Liver (tissue), 9 donors: ENCODE results near the gene NKD2. TPM values are rescaled to one million over a fixed set of nuclear protein-coding genes. Genes with fewer than 3 reads are reported as not detected.

Experiments used
- DNase-seq: peaks from one replicate; pipeline ENCODE4 v3.0.0-alpha.2; 2017; ENCODE audit warnings: low spot score
- H3K27ac ChIP-seq, 2 donors: one replicate each; pipeline ENCODE4 v1.7.0; 2013; ENCODE audit warnings: inconsistent platforms in 2 of 2, low read length in 2 of 2, control low read depth in 1 of 2, low read depth in 1 of 2, mild to moderate bottlenecking in 1 of 2
- H3K27me3 ChIP-seq, 4 donors: one replicate each; pipeline versions ENCODE4 v1.6.1 to v1.7.0; 2013; ENCODE audit warnings: low read length in 3 of 4, inconsistent platforms in 1 of 4, mild to moderate bottlenecking in 1 of 4, moderate library complexity in 1 of 4; ENCODE audit not compliant: control insufficient read depth in 4 of 4, insufficient read depth in 4 of 4
- H3K36me3 ChIP-seq, 4 donors: one replicate each; pipeline versions ENCODE4 v1.6.1 to v1.7.0; 2013; ENCODE audit warnings: low read length in 3 of 4, mild to moderate bottlenecking in 3 of 4, low read depth in 1 of 4, moderate library complexity in 1 of 4; ENCODE audit not compliant: control insufficient read depth in 4 of 4, insufficient read depth in 3 of 4
- H3K4me1 ChIP-seq, 4 donors: one replicate each; pipeline versions ENCODE4 v1.6.1 to v1.7.0; 2013; ENCODE audit warnings: low read length in 3 of 4, mild to moderate bottlenecking in 3 of 4, moderate library complexity in 1 of 4; ENCODE audit not compliant: control insufficient read depth in 4 of 4, insufficient read depth in 4 of 4
- H3K4me3 ChIP-seq, 3 donors: one replicate each; pipeline versions ENCODE4 v1.6.1 to v1.7.0; 2013; ENCODE audit warnings: low read length in 3 of 3, control low read depth in 1 of 3, low read depth in 1 of 3, mild to moderate bottlenecking in 1 of 3
- H3K9ac ChIP-seq, 2 donors: one replicate each; pipeline ENCODE4 v1.7.0; 2013; ENCODE audit warnings: low read length in 2 of 2, mild to moderate bottlenecking in 2 of 2, moderate library complexity in 2 of 2, control low read depth in 1 of 2, low read depth in 1 of 2
- H3K9me3 ChIP-seq, 4 donors: one replicate each; pipeline versions ENCODE4 v1.6.1 to v1.7.0; 2013; ENCODE audit warnings: low read length in 3 of 4; ENCODE audit not compliant: control insufficient read depth in 4 of 4
- ATF3 ChIP-seq: IDR thresholded peaks from 2 replicates; pipeline ENCODE4 v1.6.1; 2016; ENCODE audit warnings: antibody characterized with exemption
- CTCF ChIP-seq: fragments of 150-350 bp; IDR thresholded peaks from 2 replicates; pipeline ENCODE4 v1.5.1; 2017; ENCODE audit warnings: improper control_type of control experiment, low read depth, low read length; ENCODE audit not compliant: missing input control
- FOXA1 ChIP-seq: IDR thresholded peaks from 2 replicates; pipeline ENCODE4 v1.6.1; 2016; ENCODE audit warnings: antibody characterized with exemption
- FOXA2 ChIP-seq: IDR thresholded peaks from 2 replicates; pipeline ENCODE4 v1.6.1; 2016; ENCODE audit warnings: antibody characterized with exemption
- GABPA ChIP-seq, 2 donors: IDR thresholded peaks in 1 of 2; conservative IDR thresholded peaks in 1 of 2; 2 replicates each; pipeline ENCODE4 v1.6.1; 2016; ENCODE audit warnings: antibody characterized with exemption in 2 of 2, mild to moderate bottlenecking in 1 of 2, moderate library complexity in 1 of 2
- HNF4A ChIP-seq, 2 donors: conservative IDR thresholded peaks; 2 replicates each; pipeline ENCODE4 v1.6.1; 2016; ENCODE audit warnings: antibody characterized with exemption in 2 of 2, mild to moderate bottlenecking in 2 of 2
- HNF4G ChIP-seq: IDR thresholded peaks from 2 replicates; pipeline ENCODE4 v1.6.1; 2016; ENCODE audit warnings: antibody characterized with exemption
- JUND ChIP-seq, 2 donors: IDR thresholded peaks; 2 replicates each; pipeline ENCODE4 v1.6.1; 2016; ENCODE audit warnings: antibody characterized with exemption in 2 of 2
- MAX ChIP-seq: IDR thresholded peaks from 2 replicates; pipeline ENCODE4 v1.6.1; 2016; ENCODE audit warnings: antibody characterized with exemption
- NR2F2 ChIP-seq: IDR thresholded peaks from 2 replicates; pipeline ENCODE4 v1.6.1; 2016; ENCODE audit warnings: antibody characterized with exemption
- RAD21 ChIP-seq, 2 donors: IDR thresholded peaks; 2 replicates each; pipeline ENCODE4 v1.6.1; 2016; ENCODE audit warnings: antibody characterized with exemption in 2 of 2, mild to moderate bottlenecking in 2 of 2
- REST ChIP-seq: IDR thresholded peaks from 2 replicates; pipeline ENCODE4 v1.6.1; 2016; ENCODE audit warnings: antibody characterized with exemption, mild to moderate bottlenecking
- RXRA ChIP-seq, 2 donors: IDR thresholded peaks; 2 replicates each; pipeline ENCODE4 v1.6.1; 2017 to 2018; ENCODE audit warnings: antibody characterized with exemption in 2 of 2, mild to moderate bottlenecking in 1 of 2
- SP1 ChIP-seq: IDR thresholded peaks from 2 replicates; pipeline ENCODE4 v1.6.1; 2018; ENCODE audit warnings: antibody characterized with exemption, mild to moderate bottlenecking
- TAF1 ChIP-seq: conservative IDR thresholded peaks from 2 replicates; pipeline ENCODE4 v1.6.1; 2016; ENCODE audit warnings: antibody characterized with exemption, mild to moderate bottlenecking
- YY1 ChIP-seq: IDR thresholded peaks from 2 replicates; pipeline ENCODE4 v1.6.1; 2016; ENCODE audit warnings: antibody characterized with exemption, mild to moderate bottlenecking
- ZBTB33 ChIP-seq: IDR thresholded peaks from 2 replicates; pipeline ENCODE4 v1.6.1; 2016; ENCODE audit warnings: antibody characterized with exemption
- WGBS: extraction: QIAGEN DNeasy Blood & Tissue Kit; methylation state at CpG from one replicate; pipeline ENCODE4 v1.1.7; 2013; 5-methylcytosine and 5-hydroxymethylcytosine counted together
- polyA plus RNA-seq, 2 donors: library from polyadenylated mRNA; stranded (reverse) in 1 of 2; unstranded in 1 of 2; fragments of 200-250 nt in 1 of 2; fragments of >200 nt in 1 of 2; fragmentation: Nextera tagmentation in 1 of 2; extraction: Ambion mirVana in 1 of 2; gene quantifications; one replicate each; pipeline versions ENCODE4 v1.2.1 to v1.2.3, GENCODE V29; 2013 to 2015
- total RNA-seq, 2 donors: library from RNA; depleted of rRNA; stranded (reverse); fragments of >200 nt; gene quantifications; one replicate each; pipeline ENCODE4 v1.2.3, GENCODE V29; 2014
- donor health status: healthy.
- donor health status: healthy.
- donor health status: healthy.
- donor health status: healthy.
- donor health status: healthy.

NKD2 gene
- total and polyA plus RNA-seq, 4 donors: 0.09 to 1.3 (median 0.42) TPM

- TF ChIP-seq HNF4G (no peak), NR2F2 (no peak), MAX (no peak), YY1 (no peak), RAD21 (IDR thresholded peaks at IDR 0.05) (no peak)
Measured at GRCh38 chr5:983568-983967, 25.0 kb upstream of the NKD2 start (continued).

GRCh38 chr5:984774-985173, 23.8 kb upstream of the NKD2 start:
- 86% methylated on average over 3 of the region's 3 CpGs for WGBS

GRCh38 chr5:987761-988160, 20.8 kb upstream of the NKD2 start:
- no peak overlapping the region for H3K4me3 ChIP-seq
- peaks cover 0 to 4% (median 1%) of the 10 kb centered on the region in 4 donors for H3K9me3 ChIP-seq
- DNase-seq: no peak
- no peaks in the 10 kb centered on the region for H3K36me3 ChIP-seq
- 35% methylated on average over 2 of the region's 2 CpGs for WGBS
- H3K9ac ChIP-seq: no peak overlapping the region
- H3K4me1 ChIP-seq: peaks cover 0 to 3% (median 0%) of the 10 kb centered on the region in 4 donors
- H3K27ac ChIP-seq: no peak overlapping the region
- peaks cover 0 to 3% (median 0%) of the 10 kb centered on the region in 4 donors for H3K27me3 ChIP-seq
- TF ChIP-seq ATF3: no peak
- no peak for TF ChIP-seq NR2F2
- TF ChIP-seq ZBTB33: no peak
- TF ChIP-seq MAX: no peak
- TF ChIP-seq JUND (IDR thresholded peaks at IDR 0.05): no peak
- TF ChIP-seq CTCF: no peak
- no peak for TF ChIP-seq HNF4G
- TF ChIP-seq REST: no peak
- TF ChIP-seq FOXA2: no peak
- no peak for TF ChIP-seq RXRA (IDR thresholded peaks at IDR 0.05)
- no peak for TF ChIP-seq TAF1
- TF ChIP-seq FOXA1: no peak
- TF ChIP-seq RAD21 (IDR thresholded peaks at IDR 0.05): no peak

More at GRCh38 chr5:984774-985173, 23.8 kb upstream of the NKD2 start:
- H3K9me3 ChIP-seq: peaks cover 0 to 4% (median 1%) of the 10 kb centered on the region in 4 donors
- TF ChIP-seq ATF3 (no peak), FOXA1 (no peak), NR2F2 (no peak), GABPA (IDR thresholded peaks at IDR 0.05 in 1 of 2, conservative IDR thresholded peaks at IDR 0.05 in 1 of 2) (no peak), CTCF (no peak), HNF4A (conservative IDR thresholded peaks at IDR 0.05) (no peak), SP1 (no peak), JUND (IDR thresholded peaks at IDR 0.05) (no peak), TAF1 (no peak)
- H3K4me1 ChIP-seq: peaks cover 0 to under 1% (median 0%) of the 10 kb centered on the region in 4 donors
- no peak overlapping the region for H3K9ac ChIP-seq
- no peak overlapping the region for H3K4me3 ChIP-seq
- no peaks in the 10 kb centered on the region for H3K36me3 ChIP-seq
- no peak for DNase-seq
- H3K27me3 ChIP-seq: peaks cover 0 to 3% (median 0%) of the 10 kb centered on the region in 4 donors
- no peak overlapping the region for H3K27ac ChIP-seq
